HG03139 (cell line): ENCODE results near the gene MX1.
"Not testable (repeated sequence)": the region's sequence is repeated elsewhere in the genome, so short reads cannot be mapped to it uniquely, and the experiment has no call there.

Experiments
- ATAC-seq: cut with Tn5 transposase; IDR thresholded peaks from one replicate; pipeline ENCODE4 v1.9.1; 2021; ENCODE audit not compliant: unreplicated experiment

The MX1 gene

GRCh38 chr21:41407541-41408460 is 18.2 kb upstream of the MX1 start:
- no peak for ATAC-seq

- no peak for ATAC-seq
These were observed 15.7 kb upstream of the MX1 start for GRCh38 chr21:41410361-41410760.

GRCh38 chr21:41410767-41411448 is 15.1 kb upstream of the MX1 start:
- ATAC-seq = no peak

GRCh38 chr21:41411449-41412089 is 14.5 kb upstream of the MX1 start:
- ATAC-seq = no peak

GRCh38 chr21:41417505-41417904 is 8.5 kb upstream of the MX1 start:
- not testable (repeated sequence) for ATAC-seq

- no peak for ATAC-seq
These were observed 7.6 kb upstream of the MX1 start for GRCh38 chr21:41418393-41418792.

- no peak for ATAC-seq
These were observed 6.9 kb upstream of the MX1 start for GRCh38 chr21:41418956-41419680.

- peak; percentile 59 for ATAC-seq
These were observed 5.8 kb upstream of the MX1 start for GRCh38 chr21:41419921-41420862.

GRCh38 chr21:41420998-41421397 is 5.0 kb upstream of the MX1 start:
- ATAC-seq = not testable (repeated sequence)

- no peak for ATAC-seq
These were observed 3.3 kb upstream of the MX1 start for GRCh38 chr21:41422546-41423304.

GRCh38 chr21:41423305-41423636 is 2.8 kb upstream of the MX1 start:
- ATAC-seq = not testable (repeated sequence)

- ATAC-seq = no peak
These were observed 468 bp upstream of the MX1 start for GRCh38 chr21:41425588-41425953.

GRCh38 chr21:41426676-41427404 is 801 bp downstream of the MX1 start:
- ATAC-seq = no peak

- ATAC-seq = no peak
These were observed 1.5 kb downstream of the MX1 start for GRCh38 chr21:41427556-41427955.

GRCh38 chr21:41428311-41428710 is 2.3 kb downstream of the MX1 start:
- ATAC-seq = no peak

GRCh38 chr21:41428847-41429246 is 2.8 kb downstream of the MX1 start:
- ATAC-seq = no peak

- ATAC-seq = no peak
These were observed 3.3 kb downstream of the MX1 start for GRCh38 chr21:41429305-41429704.

GRCh38 chr21:41429925-41430491 is 4.0 kb downstream of the MX1 start:
- ATAC-seq = no peak
